OCI-LY7 (cell line): ENCODE measurements around the gene ZBTB20.

ENCODE experiments used
- EZH2phosphoT487 ChIP-seq: fragments of 200-600 bp; sonication (generic); IDR thresholded peaks from 2 replicates; pipeline ENCODE4 v1.6.1; 2018; ENCODE audit warnings: low read depth, borderline replicate concordance, mild to moderate bottlenecking, mixed run types, antibody characterized with exemption, low read length, moderate library complexity, mixed read lengths
- TF ChIP-seq, protein P1 (sequence below): fragments of 200-600 bp; sonication (generic); conservative IDR thresholded peaks from 2 replicates; pipeline ENCODE4 v1.5.1; 2014; ENCODE audit warnings: mild to moderate bottlenecking, antibody characterized with exemption, low read length, moderate library complexity, mixed read lengths

- TF ChIP-seq, protein P1, sequence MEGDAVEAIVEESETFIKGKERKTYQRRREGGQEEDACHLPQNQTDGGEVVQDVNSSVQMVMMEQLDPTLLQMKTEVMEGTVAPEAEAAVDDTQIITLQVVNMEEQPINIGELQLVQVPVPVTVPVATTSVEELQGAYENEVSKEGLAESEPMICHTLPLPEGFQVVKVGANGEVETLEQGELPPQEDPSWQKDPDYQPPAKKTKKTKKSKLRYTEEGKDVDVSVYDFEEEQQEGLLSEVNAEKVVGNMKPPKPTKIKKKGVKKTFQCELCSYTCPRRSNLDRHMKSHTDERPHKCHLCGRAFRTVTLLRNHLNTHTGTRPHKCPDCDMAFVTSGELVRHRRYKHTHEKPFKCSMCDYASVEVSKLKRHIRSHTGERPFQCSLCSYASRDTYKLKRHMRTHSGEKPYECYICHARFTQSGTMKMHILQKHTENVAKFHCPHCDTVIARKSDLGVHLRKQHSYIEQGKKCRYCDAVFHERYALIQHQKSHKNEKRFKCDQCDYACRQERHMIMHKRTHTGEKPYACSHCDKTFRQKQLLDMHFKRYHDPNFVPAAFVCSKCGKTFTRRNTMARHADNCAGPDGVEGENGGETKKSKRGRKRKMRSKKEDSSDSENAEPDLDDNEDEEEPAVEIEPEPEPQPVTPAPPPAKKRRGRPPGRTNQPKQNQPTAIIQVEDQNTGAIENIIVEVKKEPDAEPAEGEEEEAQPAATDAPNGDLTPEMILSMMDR, result no peak
- no peak for TF ChIP-seq EZH2phosphoT487
Measured at GRCh38 chr3:115120597-115120996, 26.5 kb downstream of the ZBTB20 start.
